Retinal pigment epithelial cell (primary cell): Measurements from ENCODE around the gene ETS1.
A peak's percentile ranks its signal among the peaks of the same experiment; 100 is the strongest.

Experiments
- DNase-seq: peaks from one replicate; pipeline ENCODE4 v3.0.0-alpha.2; 2010; ENCODE audit warnings: low read depth
- H3K4me3 ChIP-seq: 2 replicates; pipeline ENCODE4 v1.5.1; 2011; ENCODE audit warnings: mild to moderate bottlenecking, low read length, control low read depth, moderate library complexity
- TF ChIP-seq, protein P1 (sequence below): conservative IDR thresholded peaks from 2 replicates; pipeline ENCODE4 v1.5.1; 2011; ENCODE audit warnings: low read depth, low read length, control low read depth, inconsistent platforms

ETS1 gene

DNA sequence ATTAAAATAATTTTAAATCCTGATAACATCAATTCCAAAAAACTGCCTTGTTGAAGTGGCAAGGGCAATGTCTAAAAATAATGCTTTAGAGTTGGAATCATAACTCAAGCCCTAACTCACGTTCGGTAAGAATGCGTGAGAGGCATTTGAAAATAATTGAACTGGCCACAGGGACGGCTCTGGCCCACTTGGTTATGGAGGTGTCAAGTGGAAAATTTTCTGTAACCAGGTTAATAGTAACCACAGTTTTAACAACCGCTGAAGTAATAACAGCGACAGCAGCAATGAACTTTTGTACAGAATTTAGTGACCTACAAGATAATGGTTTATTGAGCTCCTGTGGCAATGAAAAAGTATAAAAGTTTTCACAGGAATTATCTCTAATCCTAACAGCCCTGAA, 79.4 kb downstream of the ETS1 start:
- TF ChIP-seq, protein P1, sequence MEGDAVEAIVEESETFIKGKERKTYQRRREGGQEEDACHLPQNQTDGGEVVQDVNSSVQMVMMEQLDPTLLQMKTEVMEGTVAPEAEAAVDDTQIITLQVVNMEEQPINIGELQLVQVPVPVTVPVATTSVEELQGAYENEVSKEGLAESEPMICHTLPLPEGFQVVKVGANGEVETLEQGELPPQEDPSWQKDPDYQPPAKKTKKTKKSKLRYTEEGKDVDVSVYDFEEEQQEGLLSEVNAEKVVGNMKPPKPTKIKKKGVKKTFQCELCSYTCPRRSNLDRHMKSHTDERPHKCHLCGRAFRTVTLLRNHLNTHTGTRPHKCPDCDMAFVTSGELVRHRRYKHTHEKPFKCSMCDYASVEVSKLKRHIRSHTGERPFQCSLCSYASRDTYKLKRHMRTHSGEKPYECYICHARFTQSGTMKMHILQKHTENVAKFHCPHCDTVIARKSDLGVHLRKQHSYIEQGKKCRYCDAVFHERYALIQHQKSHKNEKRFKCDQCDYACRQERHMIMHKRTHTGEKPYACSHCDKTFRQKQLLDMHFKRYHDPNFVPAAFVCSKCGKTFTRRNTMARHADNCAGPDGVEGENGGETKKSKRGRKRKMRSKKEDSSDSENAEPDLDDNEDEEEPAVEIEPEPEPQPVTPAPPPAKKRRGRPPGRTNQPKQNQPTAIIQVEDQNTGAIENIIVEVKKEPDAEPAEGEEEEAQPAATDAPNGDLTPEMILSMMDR = no peak
- no peak overlapping the region for H3K4me3 ChIP-seq
- DNase-seq = no peak

DNA sequence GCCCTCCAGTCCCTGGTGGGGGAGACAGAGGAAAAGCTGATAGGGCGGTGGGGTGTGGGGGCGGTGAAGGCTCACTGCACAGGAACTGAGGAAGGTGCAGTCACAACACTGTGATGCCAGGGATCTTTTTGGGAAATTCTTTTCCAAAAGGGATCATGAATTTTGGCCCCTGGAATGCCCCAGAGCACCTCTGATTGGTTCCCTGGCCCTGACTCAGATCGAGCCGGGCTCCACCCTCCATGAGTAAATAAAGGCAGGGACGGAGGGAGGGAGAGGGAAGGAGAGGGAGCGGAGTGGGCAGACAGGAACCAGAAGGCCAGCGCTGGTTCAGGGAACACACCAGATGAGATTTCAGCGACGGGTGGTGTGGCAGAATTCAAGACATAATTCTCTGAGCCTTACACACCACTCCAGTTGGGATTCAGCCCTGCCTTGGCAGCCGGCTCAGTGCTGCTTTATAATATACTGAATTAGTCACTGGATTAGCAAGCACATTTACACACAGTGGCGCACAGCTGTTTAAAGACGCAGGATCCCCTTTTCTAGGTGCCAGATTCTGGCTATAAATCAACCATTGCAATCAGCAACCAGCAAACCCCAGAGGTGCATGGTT, 80.3 kb downstream of the ETS1 start:
- DNase-seq = peak; percentile 90
- H3K4me3 ChIP-seq = peak overlapping the region; percentile 30
- TF ChIP-seq, protein P1 = no peak

DNA sequence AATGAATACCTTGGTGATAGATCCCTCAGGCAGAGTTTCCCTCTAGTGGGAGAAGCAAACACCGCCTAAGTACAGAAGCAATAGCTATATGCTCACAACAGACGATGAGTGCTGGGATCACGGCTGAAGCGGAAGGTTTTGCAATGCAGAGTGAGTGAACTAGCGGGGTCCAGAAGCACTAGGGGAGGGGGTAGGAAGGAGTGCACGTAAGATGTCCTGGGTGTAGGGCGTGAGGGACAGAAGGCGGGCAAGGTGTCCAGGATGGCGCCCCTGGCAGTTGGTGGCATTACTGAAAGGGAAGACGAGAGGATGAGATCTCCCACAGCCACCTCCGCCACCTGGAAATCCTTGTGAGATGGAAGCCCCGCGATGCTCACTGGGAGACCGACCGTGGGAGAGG, 81.0 kb downstream of the ETS1 start:
- TF ChIP-seq, protein P1 = no peak
- no peak for DNase-seq
- H3K4me3 ChIP-seq = no peak overlapping the region

DNA sequence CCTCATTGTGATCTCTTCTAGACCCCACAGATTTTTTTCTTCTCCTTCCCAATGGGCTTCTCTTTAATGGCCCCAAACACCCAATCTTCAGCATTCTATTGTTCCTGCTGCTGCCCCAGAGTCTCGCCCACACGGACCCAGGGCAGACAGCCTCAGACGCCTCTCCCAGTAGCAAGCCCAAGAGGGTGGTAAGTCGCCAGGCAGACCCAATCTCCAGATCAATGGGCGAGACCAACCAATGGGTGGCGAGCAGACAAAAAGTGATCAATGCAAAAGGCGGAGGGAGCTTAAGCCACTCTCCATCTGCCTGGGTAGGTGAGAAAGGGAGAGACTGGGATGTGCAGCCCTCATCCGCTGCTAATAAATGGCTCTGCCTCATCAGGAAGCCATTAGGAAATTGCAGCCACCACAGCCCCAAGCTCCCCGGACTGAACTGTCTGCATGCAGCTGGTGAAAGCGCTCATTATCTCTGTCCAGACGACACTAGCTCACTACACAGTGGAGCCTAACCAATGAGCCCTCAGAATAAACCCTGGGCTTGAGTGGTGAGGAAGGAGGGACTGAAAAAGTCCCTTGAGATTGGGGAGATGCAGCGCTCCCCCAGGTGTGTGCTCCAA, 81.8 kb downstream of the ETS1 start:
- TF ChIP-seq, protein P1 = no peak

GRCh38 chr11:128504486-128504885, 82.9 kb downstream of the ETS1 start:
- no peak for DNase-seq
- TF ChIP-seq, protein P1 = no peak
- H3K4me3 ChIP-seq = no peak overlapping the region

More for the DNA sequence above, 81.8 kb downstream of the ETS1 start:
- no peak for DNase-seq
- no peak overlapping the region for H3K4me3 ChIP-seq

DNA sequence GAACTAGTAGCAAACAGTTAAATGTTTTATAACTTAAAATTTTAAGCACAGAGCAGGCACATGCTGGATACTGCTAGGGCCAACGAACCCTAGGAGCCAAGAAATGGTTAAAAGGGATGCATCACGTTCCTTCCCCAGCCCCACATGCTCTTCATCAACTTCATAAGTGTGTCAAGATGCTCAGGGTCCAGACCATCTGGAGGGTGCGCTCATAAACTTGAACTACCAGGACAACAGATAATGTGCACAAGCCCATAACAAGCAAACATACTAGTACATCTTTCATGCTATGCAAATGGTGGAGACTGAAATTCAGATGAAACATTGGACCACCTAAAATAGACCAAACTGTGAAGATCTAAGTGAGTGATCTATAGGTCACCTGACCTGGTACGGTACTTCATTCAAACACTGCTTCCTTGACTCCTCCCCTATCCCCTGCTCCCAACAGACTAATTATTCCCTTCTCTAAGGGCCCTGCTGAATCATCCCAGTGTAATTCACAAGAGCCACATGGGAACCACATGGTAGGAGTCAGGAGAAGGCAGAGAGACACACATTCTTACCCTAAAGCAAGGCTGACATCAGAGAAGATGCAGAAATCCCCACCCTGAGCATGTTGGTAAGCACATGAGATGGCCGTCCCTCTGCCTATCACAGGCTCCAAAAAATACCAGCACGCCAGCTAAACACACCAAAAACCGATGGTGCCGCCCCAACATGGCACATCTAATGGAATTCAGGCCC, 83.9 kb downstream of the ETS1 start:
- H3K4me3 ChIP-seq = no peak overlapping the region
- no peak for DNase-seq
- TF ChIP-seq, protein P1 = no peak
